ENCODE measurements around the gene LEMD2. TPM values are rescaled to one million over a fixed set of nuclear protein-coding genes. Genes with fewer than 3 reads are reported as not detected.

Gene LEMD2
- total and polyA plus RNA-seq, 9 of the 15 experiments (the other 6 are each of a cell fraction or from before 2014, with no cell fraction given): 0.32 to 46.3 (median 30.8) TPM

GRCh38 chr6:33788694-33789549 is at the start of gene LEMD2 (continued):
- peak; percentile 93 to 96 for TF ChIP-seq SIX5 (IDR thresholded peaks at IDR 0.05; ENCODE audit: borderline replicate concordance in 1 of 2, insufficient read depth in 1 of 2, low read depth in 1 of 2, low read length in 2 of 2)
- TF ChIP-seq TBL1XR1 (IDR thresholded peaks at IDR 0.05; ENCODE audit: low read length in 2 of 2): peak; percentile 32 to 84; a peak in 1 of 4 replicates
- TF ChIP-seq NKRF (IDR thresholded peaks at IDR 0.05; ENCODE audit: borderline replicate concordance): no peak; the same call in 1 of the 2 replicates
- TF ChIP-seq CEBPZ (IDR thresholded peaks at IDR 0.05; ENCODE audit: borderline replicate concordance, low read depth, low read length): no peak
- no peak for TF ChIP-seq PHF21A (IDR thresholded peaks at IDR 0.05; ENCODE audit: borderline replicate concordance, low read depth)
- TF ChIP-seq ARID2 (IDR thresholded peaks at IDR 0.05): 0 out of 2 replicates have a peak, but pooled peaks have one; percentile 41
- peak; percentile 94 for TF ChIP-seq CHD1 (IDR thresholded peaks at IDR 0.05; ENCODE audit: low read length)
- no peak for TF ChIP-seq TFAM (CRISPR knock-in tag; conservative IDR thresholded peaks at IDR 0.05)
- no peak for TF ChIP-seq SPI1 (IDR thresholded peaks at IDR 0.05; ENCODE audit: borderline replicate concordance, low read depth, low read length)
- TF ChIP-seq ESRRA (IDR thresholded peaks at IDR 0.05; ENCODE audit: borderline replicate concordance, low read depth): no peak; the same call in 1 of the 2 replicates
- no peak for TF ChIP-seq SP2 (IDR thresholded peaks at IDR 0.05; ENCODE audit: extremely low read depth, low read depth, low read length, poor library complexity, severe bottlenecking)
- no peak; the same call in 1 of the 2 replicates for TF ChIP-seq BHLHE40 (IDR thresholded peaks at IDR 0.05; ENCODE audit: low read length)
- TF ChIP-seq KDM4B (IDR thresholded peaks at IDR 0.05; ENCODE audit: borderline replicate concordance in 2 of 2, low read depth in 1 of 2): peak in 1 of 2 experiments; percentile 92; a peak in 1 of 4 replicates
- peak; percentile 88 for TF ChIP-seq FIP1L1 (IDR thresholded peaks at IDR 0.05; ENCODE audit: low read depth, low read length, poor library complexity, severe bottlenecking)
- peak; percentile 55 for TF ChIP-seq RBM22 (IDR thresholded peaks at IDR 0.05; ENCODE audit: low read depth, low read length, poor library complexity, severe bottlenecking)
- peak in 1 of 2 experiments; percentile 49 for TF ChIP-seq E2F6 (IDR thresholded peaks at IDR 0.05; ENCODE audit: borderline replicate concordance in 1 of 2, extremely low read depth in 1 of 2, insufficient read depth in 1 of 2, insufficient read length in 1 of 2, low read depth in 1 of 2, low read length in 1 of 2, poor library complexity in 1 of 2, severe bottlenecking in 1 of 2)
- TF ChIP-seq NCOA1 (IDR thresholded peaks at IDR 0.05; ENCODE audit: low read depth): peak; percentile 20; the same call in 1 of the 2 replicates

Measured in K562 (cell line).